SHP77 (cell line): Measurements from ENCODE around the gene GRK3.

ENCODE experiments used
- DNase-seq, 2 experiments: peaks; one replicate each; lab custom pipeline; 2025; lab: John Stamatoyannopoulos, UW

Gene GRK3

GRCh38 chr22:25736378-25737011 lies 172.0 kb downstream of the GRK3 start:
- DNase-seq = no peak

GRCh38 chr22:25739659-25740344 lies 175.3 kb downstream of the GRK3 start:
- DNase-seq = no peak

- peak in 1 of 2 experiments; percentile 31 for DNase-seq
These were observed 177.5 kb downstream of the GRK3 start, which contains the start of gene MYO18B for GRCh38 chr22:25741692-25742626. Gene MYO18B, plus strand, starts transcription at chr22:25742188. Its CDS starts 18,905 bp downstream, at chr22:25761093.

GRCh38 chr22:25742918-25743708 lies 178.6 kb downstream of the GRK3 start:
- no peak for DNase-seq

- no peak for DNase-seq
These were observed 180.2 kb downstream of the GRK3 start for GRCh38 chr22:25744694-25745093.

GRCh38 chr22:25745341-25746011 lies 181.0 kb downstream of the GRK3 start:
- DNase-seq = no peak

- no peak for DNase-seq
These were observed 181.5 kb downstream of the GRK3 start for GRCh38 chr22:25746012-25746373.

GRCh38 chr22:25747245-25747944 lies 182.9 kb downstream of the GRK3 start:
- peak; percentile 62 to 69 for DNase-seq

- DNase-seq = no peak
These were observed 183.7 kb downstream of the GRK3 start for GRCh38 chr22:25748140-25748539.

GRCh38 chr22:25748704-25749103 lies 184.2 kb downstream of the GRK3 start:
- no peak for DNase-seq

- no peak for DNase-seq
These were observed 185.1 kb downstream of the GRK3 start for GRCh38 chr22:25749420-25750169.

GRCh38 chr22:25750569-25751173 lies 186.2 kb downstream of the GRK3 start:
- DNase-seq = no peak

GRCh38 chr22:25751174-25751581 lies 186.7 kb downstream of the GRK3 start:
- DNase-seq = no peak

- no peak for DNase-seq
These were observed 188.2 kb downstream of the GRK3 start for GRCh38 chr22:25752615-25753214.

- no peak for DNase-seq
These were observed 188.8 kb downstream of the GRK3 start for GRCh38 chr22:25753252-25753651.

GRCh38 chr22:25754527-25755202 lies 190.2 kb downstream of the GRK3 start:
- peak; percentile 43 to 75 for DNase-seq

- no peak for DNase-seq
These were observed 193.2 kb downstream of the GRK3 start for GRCh38 chr22:25757686-25758085.

- no peak for DNase-seq
These were observed 193.8 kb downstream of the GRK3 start for GRCh38 chr22:25758316-25758715.
